Skeletal muscle cell (primary cell): ENCODE measurements around the gene KCNS1.
"Not testable (repeated sequence)": the region's sequence is repeated elsewhere in the genome, so short reads cannot be mapped to it uniquely, and the experiment has no call there.

Source experiments
- DNase-seq: peaks from one replicate; pipeline ENCODE4 v3.0.0-alpha.2; 2010; ENCODE audit warnings: low read depth
- H3K4me3 ChIP-seq: 2 replicates; pipeline ENCODE4 v1.5.1; 2011; ENCODE audit warnings: low read depth, mild to moderate bottlenecking, control low read depth, low read length, moderate library complexity

KCNS1 gene

GRCh38 chr20:45100563-45101245 is at the start of gene KCNS1:
KCNS1 (minus strand) TSS chr20:45101127; CDS start chr20:45099236, 1,891 bp downstream.
- peak within 1 kb of the TSS; percentile 28 for H3K4me3 ChIP-seq
- DNase-seq = no peak

GRCh38 chr20:45149062-45149461 is 48.1 kb upstream of the KCNS1 start:
- no peak overlapping the region for H3K4me3 ChIP-seq
- no peak for DNase-seq

GRCh38 chr20:45140836-45141235 is 39.9 kb upstream of the KCNS1 start:
- no peak for DNase-seq
- H3K4me3 ChIP-seq = no peak overlapping the region

- not testable (repeated sequence) for H3K4me3 ChIP-seq, DNase-seq
Measured at GRCh38 chr20:45139733-45140375, 38.9 kb upstream of the KCNS1 start.

GRCh38 chr20:45138561-45139300 is 37.8 kb upstream of the KCNS1 start:
- no peak for DNase-seq
- H3K4me3 ChIP-seq = no peak overlapping the region

GRCh38 chr20:45136911-45137310 is 36.0 kb upstream of the KCNS1 start:
- no peak for DNase-seq
- H3K4me3 ChIP-seq = no peak overlapping the region

- no peak for DNase-seq
- H3K4me3 ChIP-seq = no peak overlapping the region
Measured at GRCh38 chr20:45128099-45128498, 27.2 kb upstream of the KCNS1 start.

GRCh38 chr20:45124365-45124764 is 23.4 kb upstream of the KCNS1 start, which contains the start of gene WFDC12:
WFDC12 (minus strand) TSS chr20:45124465; CDS start chr20:45124447, 18 bp downstream.
- no peak for DNase-seq
- no peak within 1 kb of the TSS for H3K4me3 ChIP-seq

GRCh38 chr20:45121388-45121787 is 20.5 kb upstream of the KCNS1 start:
- H3K4me3 ChIP-seq = no peak overlapping the region
- DNase-seq = no peak

GRCh38 chr20:45119556-45120266 is 18.8 kb upstream of the KCNS1 start:
- no peak for DNase-seq
- no peak overlapping the region for H3K4me3 ChIP-seq

- H3K4me3 ChIP-seq = no peak overlapping the region
- DNase-seq = no peak
Measured at GRCh38 chr20:45118028-45118427, 17.1 kb upstream of the KCNS1 start.

- DNase-seq = no peak
- no peak overlapping the region for H3K4me3 ChIP-seq
Measured at GRCh38 chr20:45117581-45117980, 16.7 kb upstream of the KCNS1 start.

- no peak for DNase-seq
- no peak overlapping the region for H3K4me3 ChIP-seq
Measured at GRCh38 chr20:45115829-45116228, 14.9 kb upstream of the KCNS1 start.

GRCh38 chr20:45115386-45115774 is 14.5 kb upstream of the KCNS1 start:
- H3K4me3 ChIP-seq = no peak overlapping the region
- no peak for DNase-seq

GRCh38 chr20:45114465-45115385 is 13.8 kb upstream of the KCNS1 start, which contains the start of gene WFDC5:
WFDC5 (minus strand) TSS chr20:45115174; CDS start chr20:45115083, 91 bp downstream.
- no peak for DNase-seq
- H3K4me3 ChIP-seq = no peak within 1 kb of the TSS

- no peak overlapping the region for H3K4me3 ChIP-seq
- no peak for DNase-seq
Measured at GRCh38 chr20:45113865-45114264, 12.9 kb upstream of the KCNS1 start.

- no peak for DNase-seq
- H3K4me3 ChIP-seq = no peak overlapping the region
Measured at GRCh38 chr20:45112754-45113153, 11.8 kb upstream of the KCNS1 start.

- no peak for DNase-seq
- H3K4me3 ChIP-seq = no peak overlapping the region
Measured at GRCh38 chr20:45111799-45112471, 11.0 kb upstream of the KCNS1 start.
